GM21390 (cell line): ENCODE measurements around the gene CAPN15.

Experiments used
- ATAC-seq: cut with Tn5 transposase; IDR thresholded peaks from one replicate; pipeline ENCODE4 v1.9.1; 2021; ENCODE audit not compliant: unreplicated experiment

The CAPN15 gene

DNA sequence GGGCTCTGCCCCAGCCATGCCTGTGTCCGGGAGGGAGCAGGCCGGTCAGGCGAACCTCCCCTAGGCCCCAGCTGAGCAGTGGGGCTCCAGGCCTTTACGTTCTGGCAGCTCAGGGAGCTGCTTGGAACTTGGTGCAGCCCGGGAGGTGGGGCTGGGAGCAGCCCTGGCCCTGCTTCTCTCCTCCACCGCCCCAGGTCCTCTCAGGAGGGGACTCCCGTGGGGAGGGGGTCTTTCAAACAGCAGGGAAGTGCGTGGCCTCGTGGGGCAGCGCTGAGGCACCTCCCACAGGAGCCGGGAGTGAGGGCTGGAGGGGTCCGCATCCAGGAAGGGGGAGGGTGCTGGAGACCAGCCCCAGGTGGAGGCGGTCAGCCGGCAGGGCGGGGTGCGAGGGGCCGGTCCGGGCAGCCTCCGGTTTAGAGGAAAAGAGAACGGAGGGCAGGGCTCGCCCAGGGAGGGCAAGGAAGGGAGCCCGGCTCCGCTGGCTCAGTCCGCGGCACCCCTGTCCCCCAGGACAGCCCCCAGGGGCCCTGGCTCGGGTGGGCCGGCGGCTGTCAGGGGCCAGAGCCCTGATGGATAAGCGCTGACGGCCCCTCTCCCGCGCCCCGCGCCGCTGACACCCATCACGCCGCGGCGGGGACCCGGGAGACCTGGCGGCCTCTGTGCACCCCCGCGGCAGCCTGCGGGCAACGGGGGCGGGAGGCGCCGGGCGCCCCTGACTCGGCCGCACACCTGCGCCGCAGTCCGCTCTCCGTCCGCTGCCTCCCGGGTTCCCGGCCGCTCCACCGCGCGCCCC, 32.1 kb downstream of the CAPN15 start:
- ATAC-seq: no peak

GRCh38 chr16:560204-560700, 32.7 kb downstream of the CAPN15 start, which contains the start of gene PRR35:
PRR35 (plus strand) TSS chr16:560394; CDS start chr16:563295, 2,901 bp downstream.
- no peak for ATAC-seq

GRCh38 chr16:560701-561412, 33.3 kb downstream of the CAPN15 start:
- ATAC-seq: no peak

DNA sequence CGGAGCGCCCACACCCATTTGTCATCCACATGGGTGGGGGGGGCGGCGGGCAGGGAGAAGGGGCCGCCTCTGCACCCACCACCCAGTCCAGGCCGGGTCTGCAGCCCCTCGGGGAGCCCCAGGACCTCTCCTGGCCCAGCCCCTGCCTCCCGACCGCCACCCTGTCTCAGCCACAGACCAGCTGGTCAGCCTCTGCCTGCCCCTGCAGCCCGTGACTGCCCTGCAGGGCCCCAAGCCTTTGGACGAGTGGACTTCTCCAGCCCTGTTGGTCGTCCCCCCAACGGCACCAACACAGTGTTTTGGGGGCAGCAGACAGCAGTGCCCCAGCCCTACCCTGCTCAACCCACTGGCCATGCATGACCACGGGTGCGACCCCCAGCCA, 33.9 kb downstream of the CAPN15 start:
- ATAC-seq: no peak

- ATAC-seq: no peak
Measured at GRCh38 chr16:561957-562938, 34.7 kb downstream of the CAPN15 start.

GRCh38 chr16:563072-563644, 35.6 kb downstream of the CAPN15 start:
- no peak for ATAC-seq

- no peak for ATAC-seq
Measured at GRCh38 chr16:564690-565418, 37.3 kb downstream of the CAPN15 start.

DNA sequence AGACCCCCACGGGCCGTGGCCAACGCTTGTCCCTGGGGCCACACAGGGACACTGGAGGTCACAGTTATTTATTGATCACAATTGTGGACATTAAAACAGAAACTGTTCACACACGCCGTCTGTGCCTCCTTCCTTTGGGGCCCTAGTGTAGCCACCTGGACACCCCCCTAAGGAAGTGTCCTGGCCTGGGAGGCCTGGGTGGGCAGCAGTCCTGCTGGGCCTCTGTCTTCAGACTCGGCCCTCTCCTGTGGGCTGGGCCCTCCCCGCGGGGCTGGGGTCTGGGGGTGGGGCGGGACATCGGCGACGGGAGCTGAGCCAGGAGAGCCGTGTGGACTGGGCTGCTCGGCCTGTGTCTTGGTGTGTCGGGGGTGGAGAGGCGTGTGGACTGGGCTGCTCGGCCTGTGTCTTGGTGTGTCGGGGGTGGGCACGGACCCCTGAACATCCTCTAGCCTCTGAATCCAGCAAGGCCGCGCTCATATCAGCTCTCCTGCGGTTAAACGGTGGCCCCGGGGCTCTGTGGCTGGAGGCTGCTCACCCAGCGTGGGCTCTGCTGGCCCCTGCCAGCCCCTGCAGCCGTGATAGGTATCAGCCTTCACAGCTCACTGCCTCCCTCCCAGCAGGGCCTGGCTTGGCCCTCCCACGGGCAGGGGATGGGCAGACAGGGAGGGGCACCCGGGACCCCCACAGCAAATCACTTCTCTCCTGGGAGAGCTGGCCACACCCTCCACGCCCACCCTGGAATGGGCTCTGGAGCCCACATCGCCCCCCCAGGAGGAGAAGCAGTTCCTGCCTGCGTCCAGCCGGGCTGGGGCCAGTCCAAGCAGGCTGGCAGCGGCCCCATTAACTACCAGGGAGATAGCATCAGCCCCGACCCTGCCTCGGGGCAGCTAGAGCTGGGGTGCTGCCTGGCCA, 38.2 kb downstream of the CAPN15 start:
- ATAC-seq: no peak

DNA sequence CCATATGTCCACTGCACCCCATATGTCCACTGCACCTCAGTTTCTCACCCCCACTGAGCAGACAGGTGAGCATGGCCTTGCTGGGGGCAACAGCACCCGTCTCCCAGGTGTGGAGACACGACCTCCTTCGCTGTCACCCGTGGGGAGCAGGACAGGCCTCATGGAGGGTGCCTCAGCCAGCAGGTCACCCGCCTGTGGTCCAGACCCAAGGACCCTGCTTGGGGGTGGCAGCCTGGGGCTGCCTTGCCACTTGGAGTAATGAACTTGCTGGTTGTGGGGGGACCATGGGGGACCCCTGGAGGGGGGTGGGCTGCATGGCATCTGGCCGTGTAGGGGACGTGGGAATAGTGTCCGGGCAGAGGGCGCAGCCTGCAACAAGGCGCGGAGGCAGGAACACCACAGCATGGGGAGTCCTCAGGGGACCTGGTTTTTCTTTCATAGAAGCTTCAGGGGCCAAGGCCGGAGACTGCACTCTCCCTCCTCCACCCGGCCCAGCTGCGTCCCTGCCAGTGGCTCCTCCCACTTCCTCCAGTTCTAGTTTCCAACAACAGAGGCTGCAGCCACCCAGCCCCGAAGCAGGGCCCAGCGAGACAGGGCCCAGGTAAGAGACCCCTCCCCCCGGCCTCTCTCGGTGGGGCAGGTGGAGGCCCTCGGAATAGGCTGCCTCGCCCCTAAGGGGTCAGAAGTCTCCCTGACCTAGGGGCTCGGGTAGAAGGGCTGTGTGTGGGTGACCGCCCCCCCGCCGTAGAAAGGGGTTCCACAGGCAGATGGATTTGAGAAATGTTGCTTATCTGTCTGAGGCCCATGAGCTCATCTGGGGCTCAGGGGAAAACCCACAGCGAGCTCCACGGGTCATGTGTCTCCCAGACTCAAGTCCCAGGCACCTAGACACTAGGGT, 39.2 kb downstream of the CAPN15 start, which contains the start of gene NHLRC4:
Gene NHLRC4, plus strand, starts transcription at position 531 of the 898 bp plus-strand sequence. CDS start 1,043 bp downstream, outside the sequence.
- ATAC-seq: no peak

GRCh38 chr16:567373-568256, 40.1 kb downstream of the CAPN15 start:
- no peak for ATAC-seq

- no peak for ATAC-seq
Measured at GRCh38 chr16:568401-569258, 41.1 kb downstream of the CAPN15 start.

GRCh38 chr16:569445-570254, 42.1 kb downstream of the CAPN15 start, which contains the start of gene PIGQ:
PIGQ (plus strand) TSS chr16:569968; CDS start chr16:574075, 4,107 bp downstream.
- ATAC-seq: no peak

DNA sequence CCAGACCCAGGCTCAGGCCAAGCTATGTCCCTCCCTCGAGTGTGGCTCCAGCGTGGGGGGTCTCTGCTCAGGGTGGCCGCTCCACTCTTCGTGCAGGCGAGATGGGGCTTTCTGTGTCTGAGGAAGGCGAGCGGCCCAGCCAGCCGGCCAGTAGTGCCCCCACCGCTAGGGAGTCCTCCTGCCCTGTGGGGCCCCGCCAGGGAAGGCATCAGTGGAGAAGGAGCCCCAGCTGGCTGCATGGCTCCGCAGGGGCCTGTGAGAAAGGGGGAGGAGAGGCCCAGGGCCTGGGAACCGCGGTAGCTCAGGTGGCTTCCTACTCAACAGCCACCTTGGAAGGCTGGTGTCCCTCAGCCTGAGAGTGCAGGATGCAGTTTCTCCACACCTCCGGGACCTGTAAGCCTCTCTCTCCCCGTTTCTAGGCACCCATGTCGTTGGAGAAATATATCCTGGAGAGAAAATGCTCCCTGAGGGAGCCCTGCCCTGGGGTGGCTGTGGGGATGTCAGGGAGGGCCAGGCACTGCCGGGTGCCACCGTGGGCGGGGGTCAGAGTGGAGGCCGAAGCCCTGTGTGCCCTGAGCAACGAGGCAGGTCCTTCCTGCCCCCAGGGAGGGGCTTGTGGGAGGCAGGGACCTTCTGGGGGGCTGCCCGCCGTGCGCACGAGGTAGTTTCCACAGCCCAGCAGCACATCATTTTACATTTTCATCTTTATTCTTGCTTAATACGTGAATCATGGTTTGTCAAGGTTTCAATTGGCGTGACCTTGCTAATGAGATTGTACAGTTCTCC, 45.5 kb downstream of the CAPN15 start:
- ATAC-seq: no peak
